Activated CD4-positive, alpha-beta T cell treated with anti-CD3 and anti-CD28 coated beads, Interleukin-2, amount 10 ng/mL, durations not matched to agents 24 days and 14 days (primary cell): Measurements from ENCODE around the gene PHTF2. TPM values are rescaled to one million over a fixed set of nuclear protein-coding genes. Genes with fewer than 3 reads are reported as not detected.
A peak's percentile ranks its signal among the peaks of the same experiment; 100 is the strongest.

Experiments
- DNase-seq: peaks from one replicate; pipeline ENCODE4 v3.0.0; 2022
- H3K27ac Mint-ChIP-seq: one replicate; pipeline ENCODE4 v1.8.0; 2022; ENCODE audit warnings: mild to moderate bottlenecking, mixed read lengths
- H3K27me3 Mint-ChIP-seq: one replicate; pipeline ENCODE4 v1.8.0; 2022; ENCODE audit warnings: mixed read lengths
- H3K36me3 Mint-ChIP-seq: one replicate; pipeline ENCODE4 v1.8.0; 2022; ENCODE audit warnings: low read depth, mild to moderate bottlenecking, mixed read lengths
- H3K4me1 Mint-ChIP-seq: one replicate; pipeline ENCODE4 v1.8.0; 2021; ENCODE audit warnings: mixed read lengths
- H3K4me3 Mint-ChIP-seq: one replicate; pipeline ENCODE4 v1.8.0; 2022; ENCODE audit warnings: mild to moderate bottlenecking, moderate library complexity, mixed read lengths
- H3K9me3 Mint-ChIP-seq: one replicate; pipeline ENCODE4 v1.8.0; 2021; ENCODE audit warnings: mixed read lengths
- intact Hi-C: fragments of 100-400 bp; cut with micrococcal nuclease; formaldehyde crosslinking; loops from one replicate; pipeline ENCODE4 v1.15.1; 2023
- total RNA-seq: library from RNA; stranded (reverse); gene quantifications from 2 replicates; pipeline ENCODE4 v1.2.3, GENCODE V29; 2022

PHTF2 gene
- total RNA-seq, 1 donor from 2014 or later = 32.1 TPM

- intact Hi-C loops = no loop called here
- Mint-ChIP-seq H3K4me1 (no peaks in the 10 kb centered on the region), H3K36me3 (peaks cover 3% of the 10 kb centered on the region), H3K27ac (no peak overlapping the region), H3K4me3 (no peak overlapping the region), H3K27me3 (no peaks in the 10 kb centered on the region), H3K9me3 (no peaks in the 10 kb centered on the region)
- DNase-seq = no peak
Measured at GRCh38 chr7:77960336-77960735, 161.8 kb downstream of the PHTF2 start.

GRCh38 chr7:77967429-77967828 lies 168.9 kb downstream of the PHTF2 start:
- intact Hi-C loops = no loop called here
- Mint-ChIP-seq H3K27ac (no peak overlapping the region), H3K27me3 (no peaks in the 10 kb centered on the region), H3K9me3 (no peaks in the 10 kb centered on the region), H3K4me3 (no peak overlapping the region), H3K4me1 (no peaks in the 10 kb centered on the region), H3K36me3 (no peaks in the 10 kb centered on the region)
- DNase-seq = no peak

- H3K27ac Mint-ChIP-seq = no peak overlapping the region
- H3K36me3 Mint-ChIP-seq = no peaks in the 10 kb centered on the region
- no peak for DNase-seq
- H3K9me3 Mint-ChIP-seq = no peaks in the 10 kb centered on the region
- no peaks in the 10 kb centered on the region for H3K4me1 Mint-ChIP-seq
- H3K4me3 Mint-ChIP-seq = no peak overlapping the region
- H3K27me3 Mint-ChIP-seq = no peaks in the 10 kb centered on the region
- intact Hi-C loops = no loop called here
Measured at GRCh38 chr7:77971726-77972125, 173.2 kb downstream of the PHTF2 start.

GRCh38 chr7:77975672-77976480 lies 177.3 kb downstream of the PHTF2 start:
- Mint-ChIP-seq H3K4me3 (no peak overlapping the region), H3K9me3 (no peaks in the 10 kb centered on the region), H3K27ac (no peak overlapping the region), H3K4me1 (no peaks in the 10 kb centered on the region), H3K36me3 (no peaks in the 10 kb centered on the region), H3K27me3 (no peaks in the 10 kb centered on the region)
- intact Hi-C loops = no loop called here
- no peak for DNase-seq

GRCh38 chr7:77979219-77979618 lies 180.6 kb downstream of the PHTF2 start:
- intact Hi-C loops = no loop called here
- DNase-seq = no peak
- no peak overlapping the region for H3K27ac Mint-ChIP-seq
- no peaks in the 10 kb centered on the region for H3K36me3 Mint-ChIP-seq
- H3K4me1 Mint-ChIP-seq = peaks cover 4% of the 10 kb centered on the region
- H3K4me3 Mint-ChIP-seq = no peak overlapping the region
- no peaks in the 10 kb centered on the region for H3K9me3 Mint-ChIP-seq
- H3K27me3 Mint-ChIP-seq = no peaks in the 10 kb centered on the region

GRCh38 chr7:77980087-77980713 lies 181.6 kb downstream of the PHTF2 start:
- no peaks in the 10 kb centered on the region for H3K36me3 Mint-ChIP-seq
- no peaks in the 10 kb centered on the region for H3K27me3 Mint-ChIP-seq
- no peak overlapping the region for H3K4me3 Mint-ChIP-seq
- intact Hi-C loops = no loop called here
- H3K4me1 Mint-ChIP-seq = peaks cover 4% of the 10 kb centered on the region
- H3K9me3 Mint-ChIP-seq = no peaks in the 10 kb centered on the region
- DNase-seq = no peak
- no peak overlapping the region for H3K27ac Mint-ChIP-seq

- intact Hi-C loops = no loop called here
- DNase-seq = no peak
- no peak overlapping the region for H3K4me3 Mint-ChIP-seq
- peaks cover 7% of the 10 kb centered on the region for H3K27me3 Mint-ChIP-seq
- no peaks in the 10 kb centered on the region for H3K36me3 Mint-ChIP-seq
- H3K27ac Mint-ChIP-seq = no peak overlapping the region
- peaks cover 4% of the 10 kb centered on the region for H3K4me1 Mint-ChIP-seq
- H3K9me3 Mint-ChIP-seq = no peaks in the 10 kb centered on the region
Measured at GRCh38 chr7:77982926-77983550, 184.5 kb downstream of the PHTF2 start.

- intact Hi-C loops = no loop called here
- no peak for DNase-seq
- Mint-ChIP-seq H3K4me3 (no peak overlapping the region), H3K27me3 (peaks cover 7% of the 10 kb centered on the region), H3K9me3 (no peaks in the 10 kb centered on the region), H3K4me1 (peaks cover 4% of the 10 kb centered on the region), H3K36me3 (no peaks in the 10 kb centered on the region), H3K27ac (no peak overlapping the region)
Measured at GRCh38 chr7:77983973-77984372, 185.4 kb downstream of the PHTF2 start.

- Mint-ChIP-seq H3K27me3 (peaks cover 7% of the 10 kb centered on the region), H3K4me1 (peaks cover 4% of the 10 kb centered on the region), H3K27ac (no peak overlapping the region), H3K4me3 (no peak overlapping the region), H3K36me3 (no peaks in the 10 kb centered on the region), H3K9me3 (no peaks in the 10 kb centered on the region)
- DNase-seq = no peak
- intact Hi-C loops = no loop called here
Measured at GRCh38 chr7:77985232-77985973, 186.8 kb downstream of the PHTF2 start.

GRCh38 chr7:77985974-77986339 lies 187.4 kb downstream of the PHTF2 start:
- H3K27ac Mint-ChIP-seq = no peak overlapping the region
- peaks cover 7% of the 10 kb centered on the region for H3K27me3 Mint-ChIP-seq
- DNase-seq = no peak
- intact Hi-C loops = no loop called here
- H3K9me3 Mint-ChIP-seq = no peaks in the 10 kb centered on the region
- H3K4me1 Mint-ChIP-seq = peaks cover 4% of the 10 kb centered on the region
- H3K36me3 Mint-ChIP-seq = no peaks in the 10 kb centered on the region
- H3K4me3 Mint-ChIP-seq = no peak overlapping the region

- Mint-ChIP-seq H3K27ac (no peak overlapping the region), H3K36me3 (no peaks in the 10 kb centered on the region), H3K27me3 (peaks cover 7% of the 10 kb centered on the region), H3K4me1 (no peaks in the 10 kb centered on the region), H3K9me3 (no peaks in the 10 kb centered on the region), H3K4me3 (no peak overlapping the region)
- intact Hi-C loops = no loop called here
- DNase-seq = peak; percentile 66
Measured at GRCh38 chr7:77989981-77990566, 191.5 kb downstream of the PHTF2 start.

- Mint-ChIP-seq H3K27me3 (peaks cover 4% of the 10 kb centered on the region), H3K4me1 (no peaks in the 10 kb centered on the region), H3K4me3 (no peak overlapping the region), H3K27ac (no peak overlapping the region), H3K36me3 (no peaks in the 10 kb centered on the region), H3K9me3 (no peaks in the 10 kb centered on the region)
- intact Hi-C loops = no loop called here
- DNase-seq = no peak
Measured at GRCh38 chr7:77991656-77992055, 193.1 kb downstream of the PHTF2 start.

GRCh38 chr7:77993838-77994237 lies 195.3 kb downstream of the PHTF2 start:
- DNase-seq = no peak
- intact Hi-C loops = no loop called here
- H3K36me3 Mint-ChIP-seq = no peaks in the 10 kb centered on the region
- no peaks in the 10 kb centered on the region for H3K4me1 Mint-ChIP-seq
- H3K27ac Mint-ChIP-seq = no peak overlapping the region
- H3K4me3 Mint-ChIP-seq = no peak overlapping the region
- no peaks in the 10 kb centered on the region for H3K27me3 Mint-ChIP-seq
- no peaks in the 10 kb centered on the region for H3K9me3 Mint-ChIP-seq
